Stimulated activated CD8-positive, alpha-beta memory T cell treated with anti-CD3 and anti-CD28 coated beads, Interleukin-4, amount 100 ng/mL, for 1 hour (primary cell): ENCODE results near the gene DHH.
A peak's percentile ranks its signal among the peaks of the same experiment; 100 is the strongest.
"Not testable (repeated sequence)": the region's sequence is repeated elsewhere in the genome, so short reads cannot be mapped to it uniquely, and the experiment has no call there.

Experiments used
- DNase-seq, 2 donors: peaks; one replicate each; pipeline ENCODE4 v3.0.0-alpha.2; 2020; ENCODE audit warnings: low read depth in 2 of 2, low spot score in 1 of 2

The DHH gene

GRCh38 chr12:49094160-49094974 is at the start of gene DHH:
DHH (minus strand) TSS chr12:49094801; CDS start chr12:49094512, 289 bp downstream.
- no peak for DNase-seq

- no peak for DNase-seq
These were observed 49.8 kb upstream of the DHH start for GRCh38 chr12:49144384-49144783.

- DNase-seq: no peak
These were observed 44.4 kb upstream of the DHH start for GRCh38 chr12:49138999-49139398.

- no peak for DNase-seq
These were observed 44.0 kb upstream of the DHH start for GRCh38 chr12:49138587-49138986.

GRCh38 chr12:49137476-49137875 is 42.9 kb upstream of the DHH start:
- DNase-seq: no peak

- DNase-seq: not testable (repeated sequence)
These were observed 42.4 kb upstream of the DHH start for GRCh38 chr12:49136997-49137396.

- DNase-seq: no peak
These were observed 39.0 kb upstream of the DHH start for GRCh38 chr12:49133590-49133989.

DNA sequence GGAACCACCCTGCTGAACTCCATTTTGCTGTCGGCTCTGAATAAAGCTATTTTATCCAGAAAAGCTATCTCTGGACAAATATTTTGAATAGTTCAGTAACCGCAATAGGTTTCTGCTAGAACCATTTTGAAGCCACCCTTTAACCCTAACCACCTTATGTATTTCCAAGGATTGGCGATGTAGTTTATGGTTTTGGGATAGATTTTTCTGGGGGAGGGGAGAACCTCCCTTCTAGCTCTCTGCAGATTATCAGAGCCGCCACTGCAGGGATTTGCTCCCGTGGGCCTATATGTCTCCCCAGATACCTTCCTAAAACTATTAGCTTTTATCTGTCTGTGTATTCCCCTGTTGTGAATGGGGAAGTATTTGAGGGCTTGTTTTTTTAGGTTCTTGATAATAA is 38.4 kb upstream of the DHH start:
- DNase-seq: no peak

DNA sequence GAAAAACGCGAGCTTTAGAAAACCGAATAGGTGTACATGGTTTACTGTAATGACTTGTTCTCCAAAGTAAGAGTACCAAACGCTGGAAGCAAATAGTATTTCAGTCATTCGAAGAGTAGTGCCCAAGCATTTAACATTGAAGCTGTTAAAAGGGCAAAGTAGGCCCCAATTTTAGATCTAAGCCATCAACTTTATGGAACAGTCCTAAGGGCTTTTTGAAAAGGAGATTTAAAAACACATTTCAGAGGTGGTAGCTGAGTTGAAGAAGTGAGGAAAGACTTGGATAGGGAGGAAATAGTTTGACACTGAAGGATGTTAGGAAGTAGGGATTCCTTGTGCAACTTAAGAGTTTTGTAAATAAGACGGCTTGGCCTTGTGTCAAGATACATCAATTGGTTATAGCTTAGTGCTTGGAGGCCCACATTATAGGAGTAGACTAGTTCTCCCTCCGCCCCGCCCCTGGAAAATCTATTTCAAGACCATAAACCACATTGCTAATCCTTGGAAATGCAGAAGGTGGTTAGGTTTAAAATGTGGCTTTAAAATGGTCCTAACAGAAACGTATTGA is 37.4 kb upstream of the DHH start:
- DNase-seq: no peak

GRCh38 chr12:49131051-49131893 is 36.7 kb upstream of the DHH start, which contains the start of gene TUBA1B:
TUBA1B (minus strand) TSS chr12:49131395; CDS start chr12:49131300, 95 bp downstream.
- peak; percentile 79 to 86 for DNase-seq

- DNase-seq: peak; percentile 76 to 89
These were observed 35.8 kb upstream of the DHH start for GRCh38 chr12:49130151-49131050.

DNA sequence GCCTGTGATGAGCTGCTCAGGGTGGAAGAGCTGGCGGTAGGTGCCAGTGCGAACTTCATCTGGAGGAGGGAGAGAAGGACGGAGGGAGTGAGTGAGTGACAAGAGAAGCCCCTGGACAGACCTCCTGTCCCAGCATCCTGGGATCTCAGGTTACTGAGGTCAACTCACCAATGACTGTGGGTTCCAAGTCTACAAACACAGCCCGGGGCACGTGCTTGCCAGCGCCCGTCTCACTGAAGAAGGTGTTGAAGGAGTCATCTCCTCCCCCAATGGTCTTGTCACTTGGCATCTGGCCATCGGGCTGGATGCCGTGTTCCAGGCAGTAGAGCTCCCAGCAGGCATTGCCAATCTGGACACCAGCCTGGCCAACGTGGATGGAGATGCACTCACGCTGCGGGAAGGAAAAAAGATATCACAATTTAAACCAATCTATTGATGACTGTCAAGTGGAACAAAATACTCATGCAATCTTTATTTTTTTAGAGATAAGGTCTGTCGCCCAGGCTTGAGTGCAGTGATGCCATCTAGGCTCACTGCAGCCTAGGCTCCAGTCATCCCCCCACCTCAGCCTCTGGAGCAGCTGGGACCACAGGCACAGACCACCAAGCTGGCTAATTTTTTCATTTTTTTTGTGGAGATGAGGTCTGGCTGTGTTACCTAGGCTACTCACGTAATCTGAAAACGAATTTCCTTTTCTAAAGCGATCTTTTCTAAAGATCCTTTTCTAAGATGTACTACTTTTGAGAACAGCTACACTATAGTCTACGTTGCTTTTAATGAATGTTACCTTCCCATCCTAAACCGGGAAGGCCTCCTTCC is 34.9 kb upstream of the DHH start:
- DNase-seq: no peak

- not testable (repeated sequence) for DNase-seq
These were observed 33.4 kb upstream of the DHH start for GRCh38 chr12:49127971-49128370.

- no peak for DNase-seq
These were observed 32.5 kb upstream of the DHH start for GRCh38 chr12:49126852-49127763.

GRCh38 chr12:49121047-49121696 is 26.6 kb upstream of the DHH start:
- no peak for DNase-seq

GRCh38 chr12:49111206-49111605 is 16.6 kb upstream of the DHH start:
- DNase-seq: no peak

DNA sequence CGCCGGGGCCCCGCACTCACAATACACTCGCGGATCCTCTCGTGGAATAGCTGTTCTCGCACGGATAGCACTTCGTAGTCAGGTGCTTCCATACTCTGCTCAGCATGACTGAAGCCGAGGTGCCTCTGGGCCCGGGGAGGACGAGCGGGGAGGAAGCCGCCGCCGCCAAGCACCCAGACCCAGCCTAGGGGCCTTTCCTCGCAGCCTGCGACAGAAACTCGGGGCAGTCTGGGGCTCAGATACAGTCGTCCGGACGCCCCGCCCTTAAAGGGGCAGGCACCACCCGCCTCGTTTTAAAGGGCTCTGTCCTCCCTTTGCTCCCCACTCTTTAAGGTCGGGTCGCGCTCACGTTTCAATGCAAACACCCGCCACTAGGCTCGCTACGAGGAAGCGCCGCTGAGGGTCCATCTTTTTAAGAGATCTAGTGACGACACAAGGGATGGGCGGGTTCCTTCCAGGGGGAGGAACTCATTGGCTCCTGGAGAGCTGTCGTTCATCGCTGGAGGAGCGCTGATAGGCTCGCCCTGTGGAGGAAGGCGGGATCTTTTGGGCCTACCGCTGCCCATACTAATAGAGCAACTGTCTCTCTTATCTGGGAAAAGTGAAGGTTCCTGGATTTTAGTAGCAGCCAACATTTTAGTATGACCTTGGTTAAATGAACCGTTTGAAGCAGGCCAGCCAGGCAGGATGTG is 16.0 kb upstream of the DHH start, which contains the start of gene LMBR1L:
Gene LMBR1L, minus strand, starts transcription at position 384 of the 692 bp plus-strand sequence. Its CDS starts 292 bp downstream, at position 92.
- peak; percentile 93 to 94 for DNase-seq
